Measurements from ENCODE around the gene SGIP1.

DNA sequence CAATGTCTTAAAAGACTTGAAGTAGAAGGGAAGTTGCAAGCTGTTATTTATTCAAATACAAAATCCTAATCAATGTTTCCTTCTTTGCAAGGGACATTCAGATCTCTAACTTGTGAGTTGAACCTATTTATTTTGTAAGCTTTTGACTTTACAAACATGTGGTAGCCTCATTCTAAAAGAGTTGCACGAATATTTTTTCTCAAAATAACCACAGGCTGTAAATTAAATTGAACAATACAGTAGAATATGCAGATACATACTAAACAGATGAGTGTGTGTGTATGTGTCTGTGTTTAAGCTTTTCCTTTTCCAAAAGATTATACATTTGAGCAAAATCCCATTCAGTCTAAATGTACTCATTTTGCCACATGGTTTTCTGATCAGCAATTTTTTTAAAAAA lies 213.5 kb downstream of the SGIP1 start:
- TF ChIP-seq, protein P1, sequence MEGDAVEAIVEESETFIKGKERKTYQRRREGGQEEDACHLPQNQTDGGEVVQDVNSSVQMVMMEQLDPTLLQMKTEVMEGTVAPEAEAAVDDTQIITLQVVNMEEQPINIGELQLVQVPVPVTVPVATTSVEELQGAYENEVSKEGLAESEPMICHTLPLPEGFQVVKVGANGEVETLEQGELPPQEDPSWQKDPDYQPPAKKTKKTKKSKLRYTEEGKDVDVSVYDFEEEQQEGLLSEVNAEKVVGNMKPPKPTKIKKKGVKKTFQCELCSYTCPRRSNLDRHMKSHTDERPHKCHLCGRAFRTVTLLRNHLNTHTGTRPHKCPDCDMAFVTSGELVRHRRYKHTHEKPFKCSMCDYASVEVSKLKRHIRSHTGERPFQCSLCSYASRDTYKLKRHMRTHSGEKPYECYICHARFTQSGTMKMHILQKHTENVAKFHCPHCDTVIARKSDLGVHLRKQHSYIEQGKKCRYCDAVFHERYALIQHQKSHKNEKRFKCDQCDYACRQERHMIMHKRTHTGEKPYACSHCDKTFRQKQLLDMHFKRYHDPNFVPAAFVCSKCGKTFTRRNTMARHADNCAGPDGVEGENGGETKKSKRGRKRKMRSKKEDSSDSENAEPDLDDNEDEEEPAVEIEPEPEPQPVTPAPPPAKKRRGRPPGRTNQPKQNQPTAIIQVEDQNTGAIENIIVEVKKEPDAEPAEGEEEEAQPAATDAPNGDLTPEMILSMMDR (IDR thresholded peaks at IDR 0.05) = no peak
- TF ChIP-seq POLR2A (IDR thresholded peaks at IDR 0.05) = no peak
